Karpas-422 (cell line): Measurements from ENCODE around the gene GREB1. TPM values are rescaled to one million over a fixed set of nuclear protein-coding genes. Genes with fewer than 3 reads are reported as not detected.

Source experiments
- DNase-seq: peaks from one replicate; pipeline ENCODE4 v3.0.0-alpha.2; 2015
- H2AFZ ChIP-seq: fragments of 200-600 bp; sonication (generic); 2 replicates; pipeline ENCODE4 v1.6.1; 2014; ENCODE audit warnings: antibody characterized with exemption, low read length, mixed read lengths
- H3K27ac ChIP-seq: fragments of 200-600 bp; sonication (generic); 2 replicates; pipeline ENCODE4 v1.5.1; 2014; ENCODE audit warnings: mild to moderate bottlenecking, low read length, moderate library complexity
- H3K27me3 ChIP-seq: fragments of 200-600 bp; sonication (generic); 2 replicates; pipeline ENCODE4 v1.6.1; 2014; ENCODE audit warnings: low read length, mixed read lengths
- H3K36me3 ChIP-seq: fragments of 200-600 bp; sonication (generic); 2 replicates; pipeline ENCODE4 v1.6.1; 2014; ENCODE audit warnings: low read length, mixed read lengths; ENCODE audit not compliant: insufficient read depth
- H3K4me1 ChIP-seq: fragments of 200-600 bp; sonication (generic); 2 replicates; pipeline ENCODE4 v1.6.1; 2014; ENCODE audit warnings: mild to moderate bottlenecking, low read length, mixed read lengths
- H3K4me2 ChIP-seq: fragments of 200-600 bp; sonication (generic); 2 replicates; pipeline ENCODE4 v1.6.1; 2014; ENCODE audit warnings: low read length, low read depth, mild to moderate bottlenecking; ENCODE audit not compliant: poor library complexity, severe bottlenecking
- H3K4me3 ChIP-seq: fragments of 200-600 bp; sonication (generic); 2 replicates; pipeline ENCODE4 v1.5.1; 2014; ENCODE audit warnings: mild to moderate bottlenecking, antibody characterized with exemption, low read length, mixed read lengths
- H3K79me2 ChIP-seq: fragments of 200-600 bp; sonication (generic); 2 replicates; pipeline ENCODE4 v1.6.1; 2014; ENCODE audit warnings: mild to moderate bottlenecking, low read length, mixed read lengths
- H3K9ac ChIP-seq: fragments of 200-600 bp; sonication (generic); 2 replicates; pipeline ENCODE4 v1.6.0; 2014; ENCODE audit warnings: low read length
- H3K9me2 ChIP-seq: fragments of 200-600 bp; sonication (generic), shearing (Covaris generic); replicated peaks from 2 replicates; pipeline ENCODE4 v1.6.0; 2014; ENCODE audit warnings: mild to moderate bottlenecking, low read length, moderate library complexity; ENCODE audit not compliant: insufficient read depth
- H3K9me3 ChIP-seq: fragments of 300-700, 200-600 bp; sonication (generic); 2 replicates; pipeline ENCODE4 v1.6.1; 2014; ENCODE audit warnings: low read length, mixed read lengths
- H4K20me1 ChIP-seq: fragments of 200-600 bp; sonication (generic); 2 replicates; pipeline ENCODE4 v1.6.1; 2014; ENCODE audit warnings: mild to moderate bottlenecking, antibody characterized with exemption, low read length, low read depth; ENCODE audit not compliant: insufficient read depth
- total RNA-seq: library from RNA; depleted of rRNA; stranded (reverse); fragments of >200 nt; shearing (Covaris generic); gene quantifications from 2 replicates; pipeline ENCODE4 v1.2.3, GENCODE V29; 2014; ENCODE audit warnings: low replicate concordance

GREB1 gene
- total RNA-seq, 1 experiment from 2014 or later = 4.4 TPM

DNA sequence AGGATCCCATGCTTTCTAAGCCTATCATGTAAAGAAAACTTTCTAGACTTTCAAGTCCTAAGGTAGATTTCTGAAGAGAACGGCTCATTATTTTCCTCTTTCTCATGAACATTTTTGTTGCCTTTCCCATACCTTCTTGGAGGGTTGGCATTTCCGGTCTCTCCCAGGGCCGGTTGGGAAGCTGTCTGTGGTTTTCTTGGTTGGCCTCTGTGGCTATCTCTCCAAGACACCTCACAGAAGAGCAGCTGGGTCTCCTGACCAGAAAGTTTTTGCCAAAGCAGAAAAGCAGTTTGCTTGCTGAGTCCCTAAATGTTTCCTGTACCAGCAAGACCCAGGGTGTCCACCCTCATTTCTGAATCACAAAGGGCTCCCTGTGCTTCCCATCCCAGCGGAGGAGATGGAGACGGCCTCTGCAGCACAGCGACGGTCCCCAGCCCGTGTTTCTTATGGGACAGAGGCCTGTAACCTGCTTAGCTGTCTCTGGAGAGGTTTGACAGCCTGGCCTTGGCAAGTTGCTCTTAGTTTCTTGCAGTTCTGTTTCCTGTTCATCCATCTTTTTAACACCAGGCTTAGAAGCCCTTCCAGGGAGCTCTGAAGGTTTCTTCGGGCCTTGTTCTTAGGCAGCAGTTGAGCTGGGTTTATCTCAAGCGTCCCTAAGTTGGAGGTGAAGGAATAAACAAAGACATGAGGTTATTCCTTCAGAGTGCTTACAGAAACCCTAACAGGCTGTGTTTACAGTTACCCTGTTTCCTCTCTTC, 39.8 kb downstream of the GREB1 start:
- no peak overlapping the region for H3K4me2 ChIP-seq
- no peaks in the 10 kb centered on the region for H3K4me1 ChIP-seq
- H3K27ac ChIP-seq = no peak overlapping the region
- H3K27me3 ChIP-seq = no peaks in the 10 kb centered on the region
- no peaks in the 10 kb centered on the region for H3K9me2 ChIP-seq
- H3K4me3 ChIP-seq = no peak overlapping the region
- H4K20me1 ChIP-seq = no peaks in the 10 kb centered on the region
- DNase-seq = no peak
- H3K9ac ChIP-seq = no peak overlapping the region
- no peaks in the 10 kb centered on the region for H3K79me2 ChIP-seq
- H3K36me3 ChIP-seq = no peaks in the 10 kb centered on the region; the same call in 1 of the 2 replicates
- no peaks in the 10 kb centered on the region for H3K9me3 ChIP-seq
- no peak overlapping the region for H2AFZ ChIP-seq

DNA sequence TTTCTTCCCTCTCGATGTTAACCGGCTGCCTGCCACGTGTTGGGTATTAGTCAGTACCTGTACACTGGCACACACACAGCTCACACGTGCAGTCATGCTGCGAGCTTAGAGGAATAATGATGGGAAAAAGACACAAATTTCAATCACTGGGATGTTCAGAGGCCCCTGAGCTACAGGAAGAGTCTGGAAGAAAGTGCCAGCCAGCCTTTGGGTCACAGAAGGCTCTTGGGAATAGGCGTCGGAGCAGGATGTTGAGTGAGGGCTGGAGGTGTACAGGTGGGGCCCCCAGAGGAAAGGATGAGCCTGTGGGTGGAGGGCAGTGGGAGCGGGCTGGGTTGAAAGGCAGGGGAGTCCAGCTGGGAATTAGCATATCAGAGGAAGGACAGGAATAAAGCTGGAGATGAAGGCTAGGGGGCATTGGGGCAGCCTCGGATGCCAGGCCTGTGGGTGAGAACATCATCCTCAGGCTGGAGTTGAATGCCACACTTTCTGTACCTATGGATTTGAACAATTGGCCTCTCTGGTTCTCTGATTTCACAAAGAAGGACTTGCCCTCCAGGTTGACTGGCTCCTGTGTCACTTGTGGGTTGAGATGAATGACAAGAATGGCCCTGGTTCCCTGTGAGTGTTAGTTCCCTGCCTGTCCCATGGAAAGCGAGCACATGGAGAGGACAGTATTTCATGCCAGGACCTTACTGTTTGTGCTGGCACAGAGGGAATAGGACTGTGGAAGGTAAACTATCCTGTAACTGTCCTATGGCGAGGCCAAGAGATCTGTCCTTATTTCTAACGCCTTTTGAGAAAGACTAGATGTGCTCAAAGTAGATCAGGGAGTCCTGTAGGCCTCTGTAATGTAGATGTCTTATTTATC, 40.6 kb downstream of the GREB1 start:
- Histone ChIP-seq H3K9me2 (no peaks in the 10 kb centered on the region), H3K4me3 (no peak overlapping the region), H3K79me2 (no peaks in the 10 kb centered on the region), H3K4me2 (no peak overlapping the region), H3K9me3 (no peaks in the 10 kb centered on the region), H3K9ac (no peak overlapping the region), H3K4me1 (no peaks in the 10 kb centered on the region), H3K36me3 (no peaks in the 10 kb centered on the region; the same call in 1 of the 2 replicates), H3K27me3 (no peaks in the 10 kb centered on the region), H4K20me1 (no peaks in the 10 kb centered on the region), H3K27ac (no peak overlapping the region), H2AFZ (no peak overlapping the region)
- no peak for DNase-seq

DNA sequence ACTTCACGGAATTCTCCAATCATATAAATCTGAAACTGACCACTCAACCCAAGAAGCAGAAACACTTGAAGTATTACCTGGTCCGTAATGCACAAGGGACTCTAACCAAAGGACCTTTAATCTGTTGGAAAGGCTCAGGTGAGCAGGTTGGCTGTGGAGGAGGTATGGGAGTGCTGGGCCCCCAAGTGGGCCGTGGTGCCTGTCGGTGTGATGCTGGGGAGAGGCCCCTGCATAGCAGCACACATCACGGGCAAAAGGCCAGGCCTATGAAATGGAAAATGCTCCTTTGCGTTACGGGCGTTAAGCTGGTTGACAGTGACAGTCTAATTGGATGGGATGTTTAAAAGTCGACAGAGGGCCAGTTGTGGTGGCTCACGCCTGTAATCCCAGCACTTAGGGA, 42.6 kb downstream of the GREB1 start:
- Histone ChIP-seq H3K4me1 (no peaks in the 10 kb centered on the region), H3K36me3 (no peaks in the 10 kb centered on the region; the same call in 1 of the 2 replicates), H3K9ac (no peak overlapping the region), H3K4me3 (no peak overlapping the region), H3K9me3 (no peaks in the 10 kb centered on the region), H3K9me2 (no peaks in the 10 kb centered on the region), H2AFZ (no peak overlapping the region), H3K27me3 (no peaks in the 10 kb centered on the region), H3K27ac (no peak overlapping the region), H3K4me2 (no peak overlapping the region), H4K20me1 (no peaks in the 10 kb centered on the region), H3K79me2 (no peaks in the 10 kb centered on the region)
- no peak for DNase-seq

DNA sequence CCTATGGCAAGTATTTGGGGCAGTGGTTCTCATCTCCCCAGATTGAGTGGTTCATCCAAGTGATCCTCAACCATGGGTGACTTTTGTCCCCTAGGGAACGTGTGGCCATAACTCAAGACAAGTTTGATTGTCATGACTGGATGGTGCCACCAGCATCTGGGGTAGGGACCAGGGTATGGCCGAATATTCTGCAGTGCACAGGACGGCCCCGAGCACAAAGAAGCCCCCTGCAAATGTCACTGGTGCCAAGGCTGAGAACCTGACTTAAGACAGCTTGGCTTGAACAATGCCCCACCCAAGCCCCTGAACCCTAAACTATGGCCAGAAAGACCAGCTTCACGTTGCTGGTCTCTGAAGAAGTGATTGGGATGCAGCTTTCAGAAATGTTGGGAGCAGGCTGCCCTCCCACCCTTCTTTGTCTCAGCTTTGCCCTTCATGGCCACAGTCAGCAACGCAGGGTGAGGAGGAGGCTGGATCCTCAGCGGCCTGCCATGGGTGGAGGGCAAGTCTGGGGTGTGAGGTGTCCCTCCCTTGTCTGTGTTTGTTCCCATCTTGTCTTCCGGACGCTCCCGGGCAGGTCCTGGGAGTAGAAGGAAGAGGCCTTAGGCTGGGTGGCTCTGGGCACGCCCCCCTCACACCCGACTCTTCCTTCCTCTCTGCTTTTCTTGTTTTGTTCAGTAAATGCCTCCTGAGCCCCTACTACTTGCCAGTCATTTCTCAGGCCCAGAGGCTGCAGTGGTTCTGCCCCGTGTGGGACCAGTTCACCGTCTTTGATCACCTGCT, 43.4 kb downstream of the GREB1 start:
- Histone ChIP-seq H3K36me3 (no peaks in the 10 kb centered on the region; the same call in 1 of the 2 replicates), H3K79me2 (no peaks in the 10 kb centered on the region), H3K27me3 (no peaks in the 10 kb centered on the region), H3K9ac (no peak overlapping the region), H3K27ac (no peak overlapping the region), H3K4me2 (no peak overlapping the region), H3K9me2 (no peaks in the 10 kb centered on the region), H3K4me3 (no peak overlapping the region), H4K20me1 (no peaks in the 10 kb centered on the region), H3K4me1 (no peaks in the 10 kb centered on the region), H2AFZ (no peak overlapping the region), H3K9me3 (no peaks in the 10 kb centered on the region)
- no peak for DNase-seq

DNA sequence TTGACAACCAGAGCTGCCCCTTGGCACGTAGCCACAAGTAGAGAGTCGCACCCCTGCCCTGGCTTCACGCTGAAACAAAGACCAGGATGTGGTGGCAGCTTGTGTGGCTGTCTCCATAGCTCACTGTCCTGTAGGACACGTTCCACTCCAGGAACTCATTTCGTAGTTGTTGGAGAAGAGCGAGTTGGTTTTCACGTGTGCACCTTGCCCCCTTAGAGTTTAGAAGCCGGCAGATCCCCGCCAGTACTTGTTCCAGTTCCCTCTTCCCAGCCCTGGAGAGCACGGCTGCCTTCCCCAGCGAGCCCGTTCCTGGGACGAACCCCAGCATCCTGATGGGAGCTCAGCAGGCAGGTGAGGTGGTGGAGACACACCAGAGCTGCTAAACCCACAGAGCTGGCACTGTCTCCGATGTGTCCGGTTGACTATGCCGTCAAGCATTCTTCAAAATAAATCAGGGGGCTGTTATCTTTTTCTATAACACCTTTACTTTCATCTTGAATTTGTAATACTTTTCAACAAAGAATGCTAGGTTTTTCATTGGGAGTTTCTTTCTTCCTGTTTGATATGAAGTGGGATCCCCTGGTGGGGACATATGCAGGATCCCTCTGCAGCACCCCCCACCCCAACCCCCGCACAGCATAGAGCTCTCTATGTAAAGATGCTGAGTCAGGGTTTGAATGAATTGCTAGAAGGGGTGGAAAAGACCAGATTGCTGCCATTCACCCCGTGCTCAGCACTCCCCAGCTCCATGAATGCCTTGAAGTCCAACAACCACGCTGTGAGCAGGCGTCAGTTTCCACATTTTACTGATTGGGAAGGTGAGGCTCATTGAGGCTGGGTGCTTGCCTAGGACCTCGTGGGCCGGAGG, 44.5 kb downstream of the GREB1 start:
- Histone ChIP-seq H3K79me2 (no peaks in the 10 kb centered on the region), H3K9ac (no peak overlapping the region), H3K4me3 (no peak overlapping the region), H3K4me1 (no peaks in the 10 kb centered on the region), H3K9me2 (no peaks in the 10 kb centered on the region), H3K4me2 (no peak overlapping the region), H3K36me3 (no peaks in the 10 kb centered on the region; the same call in 1 of the 2 replicates), H4K20me1 (no peaks in the 10 kb centered on the region), H2AFZ (no peak overlapping the region), H3K27me3 (no peaks in the 10 kb centered on the region), H3K27ac (no peak overlapping the region), H3K9me3 (no peaks in the 10 kb centered on the region)
- no peak for DNase-seq

DNA sequence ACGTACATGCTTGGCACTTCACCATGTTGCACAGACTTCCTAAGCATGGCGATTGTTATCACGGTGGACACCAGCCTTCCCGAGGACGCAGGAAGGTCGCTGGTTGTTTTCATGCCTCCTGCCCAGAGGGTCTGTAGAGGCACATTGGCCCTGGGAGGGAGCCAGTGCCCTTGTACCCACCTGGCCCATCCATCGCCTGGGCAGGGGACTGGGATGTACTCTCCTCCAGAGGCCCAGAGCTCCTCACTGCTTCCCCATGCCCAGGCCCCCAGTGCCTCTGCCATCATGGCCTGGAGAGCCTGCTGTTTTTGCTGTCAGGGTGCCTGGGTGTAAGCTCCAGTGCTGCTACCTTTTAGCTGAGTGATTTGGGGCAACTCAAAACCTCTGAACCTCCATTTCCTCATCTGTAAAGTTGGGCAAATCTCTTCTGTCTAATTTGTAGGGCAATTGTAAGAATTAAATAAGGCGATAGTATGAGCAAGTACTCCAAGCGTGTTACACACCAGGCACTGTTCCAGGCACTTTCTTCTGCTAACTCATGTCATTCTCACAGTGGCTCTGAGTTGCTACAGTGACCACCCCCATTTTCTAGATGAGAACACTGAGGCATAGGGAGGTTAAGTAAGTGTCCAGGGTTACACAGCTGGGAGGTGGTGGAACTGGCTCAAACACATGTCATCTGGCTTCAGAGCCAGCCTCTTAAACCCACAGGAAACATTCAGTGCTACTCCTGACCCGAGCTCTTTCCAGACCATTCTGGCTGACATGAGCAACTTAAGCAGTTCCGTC, 45.3 kb downstream of the GREB1 start:
- no peak overlapping the region for H3K4me2 ChIP-seq
- no peak overlapping the region for H3K27ac ChIP-seq

More for the DNA sequence above, 45.3 kb downstream of the GREB1 start:
- Histone ChIP-seq H2AFZ (no peak overlapping the region), H3K27me3 (no peaks in the 10 kb centered on the region), H3K79me2 (no peaks in the 10 kb centered on the region), H4K20me1 (no peaks in the 10 kb centered on the region), H3K9me2 (no peaks in the 10 kb centered on the region), H3K9me3 (no peaks in the 10 kb centered on the region), H3K4me1 (no peaks in the 10 kb centered on the region), H3K9ac (no peak overlapping the region), H3K36me3 (no peaks in the 10 kb centered on the region; the same call in 1 of the 2 replicates), H3K4me3 (no peak overlapping the region)
- DNase-seq = no peak
